DND-41 (cell line): ENCODE data around the gene PRR23C.

Source experiments
- ATAC-seq: fragments of 200-7000 bp; cut with Tn5 transposase; 3 replicates; pipeline ENCODE4 v1.9.1; 2021; ENCODE audit warnings: low read depth; ENCODE audit not compliant: insufficient read depth
- DNase-seq: peaks from one replicate; pipeline ENCODE4 v3.0.0-alpha.2; 2020
- H2AFZ ChIP-seq: 2 replicates; pipeline ENCODE4 v1.6.0; 2012; ENCODE audit warnings: low read depth, low read length
- H3K27ac ChIP-seq: 2 replicates; pipeline ENCODE4 v1.5.1; 2012; ENCODE audit warnings: low read length, inconsistent platforms
- H3K27me3 ChIP-seq: fragments of 200-600 bp; sonication (generic); 2 replicates; pipeline ENCODE4 v1.6.0; 2012; ENCODE audit warnings: low read length, mild to moderate bottlenecking, inconsistent platforms; ENCODE audit not compliant: insufficient read depth, poor library complexity
- H3K36me3 ChIP-seq: 2 replicates; pipeline ENCODE4 v1.5.1; 2012; ENCODE audit warnings: low read length, inconsistent platforms; ENCODE audit not compliant: insufficient read depth
- H3K4me1 ChIP-seq: 2 replicates; pipeline ENCODE4 v1.5.1; 2012; ENCODE audit warnings: mild to moderate bottlenecking, low read length; ENCODE audit not compliant: insufficient read depth
- H3K4me2 ChIP-seq: 2 replicates; pipeline ENCODE4 v1.6.0; 2012; ENCODE audit warnings: mild to moderate bottlenecking, moderate library complexity, low read length, inconsistent platforms; ENCODE audit not compliant: insufficient read depth
- H3K4me3 ChIP-seq, 2 experiments: fragments of 200-600 bp in 1 of 2; shearing (Covaris generic) in 1 of 2; 2 replicates each; pipeline ENCODE4 v1.5.1; 2012 to 2016; ENCODE audit warnings: inconsistent platforms in 2 of 2, low read length in 2 of 2, mild to moderate bottlenecking in 2 of 2, low read depth in 1 of 2, moderate library complexity in 1 of 2
- H3K79me2 ChIP-seq: 2 replicates; pipeline ENCODE4 v1.6.0; 2012; ENCODE audit warnings: low read length, inconsistent platforms; ENCODE audit not compliant: insufficient read depth
- H3K9ac ChIP-seq: 2 replicates; pipeline ENCODE4 v1.6.0; 2012; ENCODE audit warnings: low read depth, mild to moderate bottlenecking, inconsistent platforms, low read length, moderate library complexity
- H3K9me3 ChIP-seq: 2 replicates; pipeline ENCODE4 v1.5.1; 2012; ENCODE audit warnings: low read length, moderate library complexity, mild to moderate bottlenecking, inconsistent platforms; ENCODE audit not compliant: insufficient read depth, severe bottlenecking
- H4K20me1 ChIP-seq: 2 replicates; pipeline ENCODE4 v1.6.0; 2012; ENCODE audit warnings: low read length; ENCODE audit not compliant: insufficient read depth
- EZH2 ChIP-seq: IDR thresholded peaks from 3 replicates; pipeline ENCODE4 v1.6.1; 2012; ENCODE audit warnings: borderline replicate concordance, low read depth, mild to moderate bottlenecking, moderate library complexity, low read length, inconsistent platforms; ENCODE audit not compliant: severe bottlenecking
- TF ChIP-seq, protein P1 (sequence below): IDR thresholded peaks from 2 replicates; pipeline ENCODE4 v1.5.1; 2012; ENCODE audit warnings: borderline replicate concordance, low read length, moderate library complexity, mild to moderate bottlenecking; ENCODE audit not compliant: poor library complexity, severe bottlenecking; ENCODE audit errors: extremely low read depth

Gene PRR23C

DNA sequence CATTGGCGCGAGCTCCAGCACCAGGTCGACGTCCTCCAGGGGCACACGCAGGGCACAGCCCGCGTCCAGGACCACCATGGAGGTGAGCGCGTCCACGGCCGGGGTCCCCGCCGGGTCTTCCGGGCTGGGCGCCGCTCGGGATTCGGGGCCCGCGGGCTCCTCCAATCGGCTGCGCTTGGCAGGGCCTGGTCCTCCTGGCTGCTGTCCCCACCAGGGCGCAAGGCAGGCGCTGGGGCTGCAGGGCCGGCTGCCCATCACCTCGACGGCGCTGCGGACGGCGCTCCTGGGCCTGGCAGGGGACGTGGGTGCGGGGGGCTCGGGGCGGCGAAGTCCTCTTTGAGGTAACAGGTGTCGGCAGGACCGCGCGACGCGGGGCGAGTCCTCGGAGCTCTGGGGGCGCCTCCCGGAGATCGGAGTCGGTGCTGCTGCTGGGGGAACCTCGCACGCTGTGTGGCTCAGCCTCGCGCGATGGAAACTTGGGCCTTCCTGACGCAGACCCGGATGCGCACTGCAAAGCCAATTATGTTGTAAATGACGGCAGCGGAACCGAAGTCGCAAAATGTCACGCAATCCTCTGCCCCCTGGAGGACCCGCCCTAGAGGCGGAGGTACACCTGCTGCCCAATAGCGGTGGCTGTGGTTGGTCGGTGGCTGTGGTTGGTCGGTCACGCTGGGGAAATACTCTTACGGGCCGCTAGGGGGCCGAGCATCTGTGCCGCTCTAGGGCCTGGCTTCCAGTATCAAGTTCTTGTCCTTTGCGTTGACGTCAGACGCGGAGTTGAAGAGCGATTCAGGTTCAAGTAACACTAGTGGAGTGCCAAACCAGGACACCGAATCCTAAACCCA lies at the start of gene PRR23C:
PRR23C (minus strand) TSS at position 527 of the 845 bp plus-strand sequence; CDS start at position 255, 272 bp downstream.
- no peak within 1 kb of the TSS for H3K27ac ChIP-seq
- TF ChIP-seq, protein P1, sequence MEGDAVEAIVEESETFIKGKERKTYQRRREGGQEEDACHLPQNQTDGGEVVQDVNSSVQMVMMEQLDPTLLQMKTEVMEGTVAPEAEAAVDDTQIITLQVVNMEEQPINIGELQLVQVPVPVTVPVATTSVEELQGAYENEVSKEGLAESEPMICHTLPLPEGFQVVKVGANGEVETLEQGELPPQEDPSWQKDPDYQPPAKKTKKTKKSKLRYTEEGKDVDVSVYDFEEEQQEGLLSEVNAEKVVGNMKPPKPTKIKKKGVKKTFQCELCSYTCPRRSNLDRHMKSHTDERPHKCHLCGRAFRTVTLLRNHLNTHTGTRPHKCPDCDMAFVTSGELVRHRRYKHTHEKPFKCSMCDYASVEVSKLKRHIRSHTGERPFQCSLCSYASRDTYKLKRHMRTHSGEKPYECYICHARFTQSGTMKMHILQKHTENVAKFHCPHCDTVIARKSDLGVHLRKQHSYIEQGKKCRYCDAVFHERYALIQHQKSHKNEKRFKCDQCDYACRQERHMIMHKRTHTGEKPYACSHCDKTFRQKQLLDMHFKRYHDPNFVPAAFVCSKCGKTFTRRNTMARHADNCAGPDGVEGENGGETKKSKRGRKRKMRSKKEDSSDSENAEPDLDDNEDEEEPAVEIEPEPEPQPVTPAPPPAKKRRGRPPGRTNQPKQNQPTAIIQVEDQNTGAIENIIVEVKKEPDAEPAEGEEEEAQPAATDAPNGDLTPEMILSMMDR: no peak
- no peak for TF ChIP-seq EZH2
- DNase-seq (no peak), ATAC-seq (no peak)
- no peaks in the 10 kb centered on the region for H3K9me3 ChIP-seq
- H2AFZ ChIP-seq: no peak within 1 kb of the TSS
- H3K4me2 ChIP-seq: no peak within 1 kb of the TSS
- H3K27me3 ChIP-seq: no peaks in the 10 kb centered on the region
- no peaks in the 10 kb centered on the region for H4K20me1 ChIP-seq
- H3K4me1 ChIP-seq: no peaks in the 10 kb centered on the region
- no peak within 1 kb of the TSS for H3K4me3 ChIP-seq
- H3K9ac ChIP-seq: no peak within 1 kb of the TSS
- no peaks in the 10 kb centered on the region for H3K36me3 ChIP-seq
- no peaks in the 10 kb centered on the region for H3K79me2 ChIP-seq

DNA sequence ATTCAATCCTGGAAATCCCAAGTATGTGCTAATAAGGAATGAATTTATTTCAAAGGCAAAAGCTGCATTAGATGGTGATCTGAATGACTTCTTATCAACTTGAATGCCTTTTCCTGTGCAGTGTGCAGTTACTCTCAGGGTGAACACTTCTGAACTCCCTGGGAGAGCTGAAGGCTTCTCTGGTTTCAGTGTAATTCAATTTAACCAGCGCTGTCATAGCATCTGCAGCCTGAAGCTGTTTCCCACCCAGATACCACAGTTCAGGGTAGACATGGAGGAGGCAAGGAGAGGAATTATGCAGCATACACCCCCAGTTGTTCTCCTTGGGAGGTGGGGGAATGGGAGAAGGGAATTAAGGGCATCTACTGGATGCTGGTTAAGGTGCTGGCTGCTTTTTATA lies 49.1 kb upstream of the PRR23C start:
- Histone ChIP-seq H3K9me3 (peaks cover 3% of the 10 kb centered on the region), H2AFZ (no peak overlapping the region), H3K4me2 (no peak overlapping the region), H3K36me3 (no peaks in the 10 kb centered on the region), H3K27ac (no peak overlapping the region), H3K79me2 (no peaks in the 10 kb centered on the region), H3K27me3 (peaks cover 2% of the 10 kb centered on the region), H3K9ac (no peak overlapping the region), H3K4me1 (no peaks in the 10 kb centered on the region), H3K4me3 (no peak overlapping the region), H4K20me1 (no peaks in the 10 kb centered on the region)
- ATAC-seq (no peak), DNase-seq (no peak)
- no peak for TF ChIP-seq EZH2
- TF ChIP-seq, protein P1: no peak

DNA sequence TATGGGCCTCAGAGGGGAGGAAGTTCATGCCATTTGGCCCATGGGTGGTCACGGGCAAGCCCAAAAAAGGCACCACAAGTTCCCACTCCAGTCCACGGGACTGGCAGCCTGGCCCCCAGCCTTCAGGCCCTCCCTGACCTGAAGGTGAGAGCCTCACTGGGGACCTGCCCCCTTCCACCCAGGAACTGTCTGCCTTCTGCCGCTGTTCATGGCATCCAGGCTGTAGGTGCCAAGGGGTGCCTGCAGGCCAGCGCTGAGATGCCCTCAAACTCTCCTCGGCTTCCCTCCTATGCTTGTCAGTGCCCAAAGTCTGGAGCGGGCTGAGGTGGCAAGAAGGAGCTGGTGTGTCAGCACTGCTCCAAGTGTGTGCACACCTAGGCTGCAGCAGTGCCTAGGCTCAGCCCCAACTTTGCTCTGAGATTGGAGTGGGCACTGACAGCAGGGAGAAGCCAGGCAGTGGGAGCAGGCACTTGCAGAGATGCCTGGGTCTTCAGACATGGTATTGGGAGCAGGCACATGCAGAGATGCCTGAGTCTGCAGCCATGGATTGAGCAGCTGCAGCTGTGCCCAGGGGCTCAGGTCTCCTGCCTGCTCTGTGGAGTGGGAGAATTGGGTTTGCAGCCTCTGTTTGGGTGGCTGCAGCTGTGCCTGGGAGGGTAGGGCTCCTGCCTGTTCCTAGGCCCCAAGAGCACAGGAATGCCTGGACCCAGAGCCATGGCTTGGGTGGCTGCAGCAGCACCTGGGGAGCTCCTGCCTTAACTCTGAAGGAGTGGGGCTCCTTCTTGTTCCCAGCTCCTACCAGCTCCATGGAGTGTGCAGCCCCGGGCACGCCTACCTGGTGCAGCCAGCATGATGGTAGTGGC lies 44.0 kb upstream of the PRR23C start:
- ATAC-seq: no peak
- H3K9ac ChIP-seq: no peak overlapping the region
- no peaks in the 10 kb centered on the region for H3K79me2 ChIP-seq
- H3K36me3 ChIP-seq: no peaks in the 10 kb centered on the region
- TF ChIP-seq EZH2: no peak
- TF ChIP-seq, protein P1: no peak
- no peaks in the 10 kb centered on the region for H3K27me3 ChIP-seq
- no peak overlapping the region for H2AFZ ChIP-seq
- no peak overlapping the region for H3K4me2 ChIP-seq
- H4K20me1 ChIP-seq: no peaks in the 10 kb centered on the region
- DNase-seq: no peak
- H3K4me1 ChIP-seq: no peaks in the 10 kb centered on the region
- H3K9me3 ChIP-seq: no peaks in the 10 kb centered on the region
- H3K4me3 ChIP-seq: no peak overlapping the region
- H3K27ac ChIP-seq: no peak overlapping the region
